ENCODE results near the gene ATP5F1D. TPM values are rescaled to one million over a fixed set of nuclear protein-coding genes. Genes with fewer than 3 reads are reported as not detected.

Gene ATP5F1D
- total and polyA plus RNA-seq, 12 donors, result 491 to 2,879 (median 562) TPM

GRCh38 chr19:1260749-1261537, 19.4 kb downstream of the ATP5F1D start:
- Histone ChIP-seq H3K9me3 (no peaks in the 10 kb centered on the region), H3K27me3 (no peaks in the 10 kb centered on the region), H3K27ac (peak overlapping the region; percentile 85 to 100 (median 98)), H3K4me3 (peak overlapping the region in 9 of 10 donors; percentile 53 to 96 (median 69)), H3K4me1 (peaks cover 40 to 84% (median 77%) of the 10 kb centered on the region in 9 donors), H3K36me3 (peaks cover under 1 to 34% (median 24%) of the 10 kb centered on the region in 9 donors)
- ATAC-seq (peak; percentile 76 to 90 (median 82)), DNase-seq (peak; percentile 96 to 99)
- intact Hi-C loops (cut with DNase I), result no loop called here
- TF ChIP-seq CTCF (IDR thresholded peaks at IDR 0.05), result no peak
- 1% methylated on average over 52 to 83 of the region's 83 CpGs for WGBS, 2 donors

- intact Hi-C loops (cut with DNase I), result no loop called here
- Histone ChIP-seq H3K27me3 (no peaks in the 10 kb centered on the region), H3K36me3 (peaks cover 0 to 29% (median 18%) of the 10 kb centered on the region in 9 donors), H3K4me3 (peak overlapping the region in 9 of 10 donors; percentile 53 to 96 (median 69)), H3K9me3 (no peaks in the 10 kb centered on the region), H3K27ac (peak overlapping the region; percentile 60 to 100 (median 96)), H3K4me1 (peaks cover 43 to 84% (median 78%) of the 10 kb centered on the region in 9 donors)
- TF ChIP-seq CTCF (IDR thresholded peaks at IDR 0.05), result no peak
- WGBS, 2 donors, result 17 to 22% methylated on average over 14 of the region's 14 CpGs
- peak in 1 of 2 donors; percentile 38 for DNase-seq
- no peak for ATAC-seq
These were observed 19.9 kb downstream of the ATP5F1D start for GRCh38 chr19:1261538-1261797.

GRCh38 chr19:1261798-1262622, 20.5 kb downstream of the ATP5F1D start:
- H3K27me3 ChIP-seq, result no peaks in the 10 kb centered on the region
- no peak for TF ChIP-seq CTCF (IDR thresholded peaks at IDR 0.05)
- H3K36me3 ChIP-seq, result peaks cover 0 to 24% (median 13%) of the 10 kb centered on the region in 9 donors
- WGBS, 2 donors, result 26 to 30% methylated on average over 26 to 27 of the region's 28 CpGs
- H3K9me3 ChIP-seq, result no peaks in the 10 kb centered on the region
- peak overlapping the region; percentile 60 to 100 (median 96) for H3K27ac ChIP-seq
- DNase-seq, result peak; percentile 64 to 67
- intact Hi-C loops (cut with DNase I), result no loop called here
- H3K4me1 ChIP-seq, result peaks cover 44 to 84% (median 77%) of the 10 kb centered on the region in 9 donors
- peak in 6 of 8 donors; percentile 0 to 15 (median 4) for ATAC-seq
- H3K4me3 ChIP-seq, result peak overlapping the region in 9 of 10 donors; percentile 53 to 96 (median 69)

DNA sequence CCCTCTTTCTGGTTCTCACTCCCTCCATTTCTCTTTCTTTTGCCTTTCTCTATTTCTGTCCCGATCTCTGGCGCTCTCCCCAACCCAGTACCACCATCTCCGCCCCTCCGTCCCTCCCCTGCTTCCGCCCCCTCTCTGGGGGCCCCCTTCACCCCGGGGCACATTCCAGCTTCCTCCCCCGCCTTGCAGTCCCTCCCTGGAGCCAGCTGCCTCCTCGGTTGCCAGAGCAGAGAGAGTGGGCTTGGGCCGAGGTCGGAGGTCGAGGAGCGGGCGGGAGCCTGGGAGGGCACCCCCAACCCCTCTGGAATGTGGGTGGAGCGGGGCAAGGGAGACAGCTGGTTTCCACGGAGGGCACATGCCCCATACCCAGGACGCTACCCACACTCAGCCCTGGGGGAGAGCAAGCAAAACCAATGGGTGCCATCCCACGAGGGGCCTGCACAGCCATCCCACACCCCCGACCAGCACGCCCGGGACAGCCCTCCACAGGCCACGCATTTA, 21.1 kb downstream of the ATP5F1D start:
- DNase-seq (peak in 1 of 2 donors; percentile 15), ATAC-seq (no peak)
- WGBS, 2 donors, result 67% methylated on average over 20 to 21 of the region's 21 CpGs
- Histone ChIP-seq H3K4me3 (peak overlapping the region in 3 of 10 donors; percentile 69 to 96 (median 76)), H3K27ac (peak overlapping the region; percentile 60 to 100 (median 96)), H3K36me3 (peaks cover 0 to 17% (median 6%) of the 10 kb centered on the region in 9 donors), H3K27me3 (no peaks in the 10 kb centered on the region), H3K4me1 (peaks cover 50 to 84% (median 77%) of the 10 kb centered on the region in 9 donors), H3K9me3 (no peaks in the 10 kb centered on the region)
- intact Hi-C loops (cut with DNase I), result no loop called here
- no peak for TF ChIP-seq CTCF (IDR thresholded peaks at IDR 0.05)
